HG02798 (cell line): ENCODE measurements around the gene CHST9.
"Not testable (repeated sequence)": the region's sequence is repeated elsewhere in the genome, so short reads cannot be mapped to it uniquely, and the experiment has no call there.

ENCODE experiments used
- ATAC-seq: cut with Tn5 transposase; IDR thresholded peaks from one replicate; pipeline ENCODE4 v1.9.1; 2021; ENCODE audit warnings: mild to moderate bottlenecking; ENCODE audit not compliant: unreplicated experiment, poor library complexity

The CHST9 gene

DNA sequence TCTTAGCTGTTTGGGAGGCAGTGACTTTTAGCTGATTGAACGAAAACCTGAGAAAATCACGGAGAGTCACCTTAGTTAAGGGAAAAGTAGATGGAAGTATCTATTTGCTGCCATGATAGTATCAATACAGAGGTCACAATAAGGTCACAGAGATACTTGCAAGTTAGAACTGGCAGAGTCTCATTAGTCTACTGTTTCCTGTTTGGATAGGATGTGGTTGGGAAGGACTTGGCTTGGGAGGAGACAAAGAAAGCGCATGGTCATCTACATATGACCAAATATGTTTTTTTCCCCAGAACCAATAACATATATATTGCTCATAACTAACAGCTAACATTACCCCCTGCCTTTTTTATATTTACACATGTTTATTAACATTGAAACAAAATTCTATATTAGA, 241.2 kb downstream of the CHST9 start:
- ATAC-seq: no peak

DNA sequence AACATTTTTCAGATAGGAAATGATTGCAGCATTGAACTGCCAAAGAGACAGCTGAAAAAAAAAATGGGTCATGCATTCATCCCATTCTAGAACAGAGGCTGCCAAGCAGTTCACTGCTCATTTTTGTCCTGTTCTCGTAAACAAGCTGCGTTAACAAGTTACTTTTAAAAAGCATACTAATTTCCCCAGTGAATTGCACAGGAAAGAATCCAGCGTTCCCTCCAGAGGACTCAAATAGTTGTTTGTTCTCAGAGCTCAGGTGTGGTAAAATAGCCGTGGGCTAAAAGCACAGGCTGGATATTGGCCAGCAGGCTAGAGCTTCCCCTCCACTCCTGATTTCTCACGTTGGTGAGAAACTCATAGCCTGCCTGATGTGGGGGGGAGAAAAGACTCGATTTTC, 243.5 kb downstream of the CHST9 start:
- no peak for ATAC-seq

DNA sequence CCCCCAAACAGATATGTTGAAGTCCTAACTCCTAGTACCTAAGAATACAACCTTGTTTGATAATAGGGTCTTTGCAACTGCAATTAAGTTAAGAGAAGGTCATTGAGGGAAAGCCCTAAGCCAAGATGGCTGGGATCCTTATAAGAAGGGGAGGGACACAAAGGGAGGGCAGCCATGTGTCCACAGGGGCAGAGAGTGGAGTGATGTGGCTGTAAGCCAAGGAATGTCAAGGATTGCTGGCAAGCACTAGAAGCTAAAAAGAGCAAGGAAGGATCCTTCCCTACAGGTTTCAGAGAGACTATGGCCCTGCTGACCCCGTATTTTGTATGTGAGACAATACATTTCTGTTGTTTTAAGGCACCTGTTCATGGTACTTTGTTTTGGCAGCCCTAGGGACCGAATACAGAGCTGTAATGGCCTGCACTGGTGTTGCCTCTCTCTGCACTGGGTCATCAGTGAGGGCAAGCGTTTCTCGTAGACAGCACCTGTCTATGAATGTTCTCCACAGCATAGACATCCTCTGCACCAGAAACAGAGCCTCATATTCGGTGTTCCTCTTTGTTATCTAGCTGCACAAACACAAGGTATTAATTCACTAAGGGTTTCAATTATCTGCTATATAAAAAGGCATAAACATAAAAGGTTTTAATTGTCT, 244.2 kb downstream of the CHST9 start:
- ATAC-seq: no peak

DNA sequence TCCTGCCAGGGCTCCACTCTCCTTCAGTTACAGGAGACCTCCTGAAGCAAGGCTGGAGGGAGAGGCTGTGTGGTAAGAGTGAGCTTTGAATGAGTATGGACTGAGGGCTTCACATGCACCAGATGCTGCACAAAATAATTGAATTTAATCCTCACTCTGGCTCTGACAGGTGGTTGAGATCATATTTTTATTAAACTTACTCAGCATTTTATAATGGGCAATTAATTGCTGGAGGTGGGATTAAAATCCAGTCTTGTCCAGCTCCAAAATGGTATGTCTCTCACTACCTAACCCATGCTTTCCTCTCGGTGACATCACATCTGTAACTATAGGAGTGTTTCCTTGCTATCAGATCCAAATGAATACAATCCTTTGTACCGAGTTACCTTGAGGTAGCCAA, 253.4 kb downstream of the CHST9 start:
- no peak for ATAC-seq

DNA sequence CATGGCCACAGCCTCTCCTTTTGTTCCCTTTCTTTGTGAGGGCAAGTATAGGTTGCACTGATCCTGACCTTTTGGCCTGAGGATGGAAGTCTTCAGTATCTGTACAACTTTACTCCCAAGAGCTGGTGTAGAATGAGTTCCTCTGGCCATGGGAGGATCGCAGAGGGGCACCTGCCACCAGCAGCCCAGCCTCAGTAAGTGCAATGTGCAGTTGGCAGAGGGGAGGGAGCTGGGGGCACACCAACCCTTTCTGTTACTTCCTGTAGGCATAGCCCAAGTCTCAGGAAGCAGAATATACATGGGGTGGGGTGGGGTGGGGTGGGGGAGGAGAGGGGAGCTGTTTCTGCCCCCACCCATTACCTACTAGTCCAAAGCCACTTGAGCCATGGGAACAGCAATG, 254.5 kb downstream of the CHST9 start:
- ATAC-seq: no peak

DNA sequence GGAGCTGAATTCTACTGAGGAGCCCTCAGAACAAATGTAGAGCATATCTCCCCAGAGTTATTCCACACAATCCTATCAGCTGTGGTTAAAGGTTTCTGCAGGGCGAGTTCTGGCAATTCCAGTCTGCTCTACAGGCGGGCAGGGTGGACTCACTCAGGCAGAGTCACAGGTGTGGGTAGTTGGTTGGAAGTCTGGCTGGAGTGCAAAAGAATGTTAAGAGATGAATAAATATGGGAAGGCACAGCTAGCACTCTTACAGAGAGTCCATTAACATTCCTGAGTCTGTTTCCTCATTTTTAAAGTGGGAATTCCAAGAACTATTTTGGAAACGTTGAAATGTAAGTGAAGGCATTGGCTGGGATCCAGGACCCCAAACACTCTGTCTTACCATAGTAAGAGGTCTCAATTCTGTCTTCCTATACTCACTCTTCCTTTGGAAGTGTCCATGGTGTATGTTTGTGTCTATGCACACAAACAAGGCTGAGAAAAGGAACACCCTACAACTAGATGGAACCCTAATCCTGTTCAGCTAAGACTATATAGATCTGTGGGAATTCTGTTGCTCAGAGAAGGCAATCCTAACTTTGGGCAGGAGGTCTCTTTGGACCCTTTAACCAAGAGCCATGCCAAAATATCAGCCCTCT, 256.3 kb downstream of the CHST9 start:
- no peak for ATAC-seq

DNA sequence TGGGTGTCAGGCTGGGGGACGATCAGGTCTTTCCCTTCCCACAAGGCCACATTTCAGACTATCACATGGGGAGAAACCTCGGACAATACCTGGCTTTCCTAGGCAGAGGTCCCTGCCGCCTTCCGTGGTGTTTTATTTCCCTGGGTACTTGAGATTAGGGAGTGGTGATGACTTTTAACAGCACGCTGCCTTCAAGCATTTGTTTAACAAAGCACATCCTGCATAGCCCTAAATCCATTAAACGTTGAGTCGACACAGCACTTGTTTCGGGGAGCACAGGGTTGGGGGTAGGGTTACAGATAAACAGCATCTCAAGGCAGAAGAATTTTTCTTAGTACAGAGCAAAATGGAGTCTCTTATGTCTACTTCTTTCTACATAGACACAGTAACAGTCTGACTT, 257.3 kb downstream of the CHST9 start:
- not testable (repeated sequence) for ATAC-seq

DNA sequence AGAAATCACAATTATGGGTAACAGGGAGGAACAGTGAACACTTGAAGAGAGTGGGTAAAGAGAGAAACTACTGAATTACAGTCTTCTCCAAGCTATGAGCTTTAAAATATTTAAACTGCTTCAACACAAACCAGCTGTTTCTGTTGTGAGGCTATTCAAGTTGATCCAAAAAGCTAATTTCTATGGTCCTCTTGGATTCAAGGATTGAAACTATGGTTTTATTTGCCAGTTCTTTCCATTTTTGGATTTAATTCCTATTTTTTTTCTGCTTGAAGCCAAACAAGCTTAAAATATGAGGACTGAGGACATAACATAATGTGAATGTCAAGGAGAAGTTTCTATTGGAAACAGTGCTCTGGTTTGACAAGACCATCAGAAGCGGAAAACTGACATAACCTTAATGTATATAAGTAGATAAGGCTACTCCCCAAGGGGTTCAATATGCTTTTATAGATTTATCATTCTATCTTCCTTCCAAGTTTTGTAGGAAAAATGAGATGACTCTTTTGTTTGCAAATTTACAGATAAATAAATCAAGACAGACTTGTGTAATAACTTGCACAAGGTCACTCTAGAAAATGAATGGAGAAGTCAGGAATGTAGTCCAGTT, 258.9 kb downstream of the CHST9 start:
- ATAC-seq: no peak

DNA sequence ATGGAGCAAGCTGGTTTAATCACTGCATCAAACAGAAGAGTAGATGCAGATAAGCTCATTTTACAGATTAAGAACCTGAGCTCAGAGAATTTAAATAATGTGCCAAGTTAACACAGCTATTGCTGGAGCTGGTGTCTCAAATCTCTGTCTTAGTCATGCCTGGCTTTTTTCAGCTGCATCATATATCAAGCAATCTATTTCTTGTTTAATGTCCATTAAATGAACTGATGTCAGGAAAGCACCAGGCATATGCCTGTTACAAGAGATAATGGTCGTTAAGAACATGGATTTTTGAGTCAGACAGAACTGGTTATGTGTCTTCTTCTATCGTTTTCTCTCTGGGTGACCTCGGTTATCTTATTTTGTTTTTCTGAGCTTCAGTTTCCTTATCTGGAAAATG, 259.8 kb downstream of the CHST9 start:
- no peak for ATAC-seq

DNA sequence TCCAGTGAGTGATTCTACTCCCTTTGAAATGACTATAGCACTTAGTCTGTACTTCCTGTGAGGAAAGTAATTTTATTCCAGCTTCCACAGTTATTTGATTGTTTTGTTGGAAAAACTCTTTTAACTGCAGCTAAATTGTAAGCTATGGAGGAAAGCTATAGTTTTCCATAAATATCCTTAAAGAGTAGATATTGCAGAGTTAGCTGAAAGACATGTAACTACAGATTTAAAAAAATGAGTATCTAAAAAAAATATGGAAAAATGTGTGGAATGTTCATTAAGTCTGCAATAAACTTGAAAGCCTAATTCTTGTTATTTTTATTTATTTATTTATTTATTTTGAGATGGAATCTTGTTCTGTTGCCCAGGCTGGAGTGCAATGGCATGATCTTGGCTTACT, 262.8 kb downstream of the CHST9 start:
- ATAC-seq: no peak

DNA sequence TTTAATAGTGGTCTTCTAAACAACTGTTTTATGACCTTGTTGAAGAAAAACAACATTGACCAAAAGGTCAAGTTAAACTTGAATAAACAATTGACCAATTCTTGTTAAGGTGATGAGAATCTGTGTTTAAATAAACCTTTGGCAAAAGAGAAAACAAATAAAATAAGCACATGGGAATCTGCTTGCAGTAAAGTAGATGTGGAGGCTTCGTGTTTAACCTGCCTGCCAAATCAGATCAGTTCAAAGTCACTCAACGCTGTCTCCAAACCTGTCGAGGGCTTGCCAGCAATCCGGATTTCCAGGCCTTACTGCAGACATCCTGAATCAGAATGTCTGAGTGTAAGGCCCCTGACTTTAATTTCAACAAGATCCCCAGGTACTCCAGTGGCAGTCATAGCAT, 264.5 kb downstream of the CHST9 start:
- ATAC-seq: no peak

DNA sequence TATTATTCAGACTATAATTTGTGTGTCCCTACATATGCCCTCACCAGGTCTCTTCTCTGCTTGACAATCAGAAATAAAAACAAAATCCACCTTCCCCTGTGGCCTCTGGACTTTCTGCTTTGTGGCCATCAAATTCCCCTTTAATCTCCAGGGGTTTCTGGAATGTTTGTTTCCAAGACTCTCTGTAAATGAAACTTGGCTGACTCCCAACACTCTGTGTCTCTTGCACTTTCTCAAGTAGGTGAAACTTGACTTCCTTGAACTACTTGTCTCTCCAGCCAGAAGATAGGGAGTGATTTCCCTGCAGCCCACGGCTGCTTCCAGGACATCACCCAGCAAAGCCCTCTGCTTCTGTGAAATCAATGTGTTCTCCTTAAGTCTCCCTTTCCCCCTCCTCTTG, 265.5 kb downstream of the CHST9 start:
- ATAC-seq: no peak

DNA sequence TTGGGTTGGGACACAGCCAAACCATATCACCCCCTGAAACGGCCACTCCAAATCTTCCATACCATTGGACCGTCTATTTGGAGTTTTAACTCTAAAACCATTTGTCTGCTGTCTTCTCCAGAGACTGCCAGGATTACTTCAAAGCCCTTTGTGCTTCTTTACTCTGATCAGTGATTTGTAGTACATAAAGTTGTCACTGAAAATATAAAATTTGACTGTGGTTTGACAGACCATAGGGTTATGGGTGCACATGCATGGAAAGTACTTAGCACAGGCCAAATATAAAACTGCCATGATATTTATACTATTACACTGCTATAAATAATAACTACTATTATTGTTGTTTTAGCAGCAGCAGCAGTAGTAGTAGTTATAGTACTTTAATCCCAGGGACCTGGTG, 265.9 kb downstream of the CHST9 start:
- ATAC-seq: no peak

DNA sequence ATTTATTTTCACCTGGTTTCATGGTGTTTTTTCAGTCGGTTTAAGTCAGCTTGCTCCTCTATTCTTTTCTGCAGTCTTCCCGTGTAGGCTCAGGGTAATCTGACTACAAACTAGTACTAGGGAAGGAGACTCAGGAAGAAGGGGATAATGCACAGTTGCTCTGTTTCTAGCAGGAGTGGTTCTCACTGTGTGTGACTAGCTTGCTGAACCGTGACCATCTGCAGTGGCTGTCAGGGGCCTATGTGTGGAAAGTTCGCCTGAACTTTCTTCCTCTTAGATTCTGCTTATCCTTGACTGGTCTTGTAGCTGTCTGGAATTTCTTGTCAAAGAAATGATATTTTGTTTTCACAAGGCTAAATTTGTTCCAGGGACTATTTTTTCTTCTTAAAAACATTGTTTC, 273.3 kb downstream of the CHST9 start:
- ATAC-seq: no peak

DNA sequence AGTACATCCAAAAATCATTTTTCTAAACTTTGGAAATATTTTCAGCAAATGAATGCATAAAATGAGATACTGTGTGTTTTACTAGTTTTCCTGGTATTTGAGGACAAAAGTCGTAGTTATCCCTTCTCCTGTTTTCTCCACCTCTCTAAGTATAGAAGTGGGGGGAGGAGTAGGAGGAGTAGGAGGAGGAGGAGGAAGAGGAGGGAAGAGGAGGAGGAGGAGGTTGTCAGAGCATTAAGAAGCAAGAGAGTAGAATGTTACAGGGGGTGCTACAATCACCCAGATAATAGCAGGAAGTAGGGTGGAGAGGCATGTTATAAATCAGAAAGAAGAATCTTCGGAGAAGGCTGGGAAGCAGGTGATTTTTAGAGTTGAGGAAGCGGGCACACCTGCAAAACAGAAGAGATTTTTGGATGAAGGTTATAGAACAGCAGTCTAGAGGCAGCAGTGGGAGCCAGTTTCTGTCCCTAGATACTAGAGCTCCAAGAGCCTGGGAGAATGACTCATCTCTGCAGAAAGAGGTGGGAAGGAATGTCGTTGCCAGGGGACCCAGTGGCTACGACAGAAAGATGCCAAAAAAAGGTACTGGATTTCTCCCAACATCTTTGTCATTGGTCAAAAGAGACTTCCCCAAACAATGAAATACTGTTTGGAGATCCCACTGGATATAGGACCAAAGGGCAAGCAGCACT, 275.4 kb downstream of the CHST9 start:
- no peak for ATAC-seq

DNA sequence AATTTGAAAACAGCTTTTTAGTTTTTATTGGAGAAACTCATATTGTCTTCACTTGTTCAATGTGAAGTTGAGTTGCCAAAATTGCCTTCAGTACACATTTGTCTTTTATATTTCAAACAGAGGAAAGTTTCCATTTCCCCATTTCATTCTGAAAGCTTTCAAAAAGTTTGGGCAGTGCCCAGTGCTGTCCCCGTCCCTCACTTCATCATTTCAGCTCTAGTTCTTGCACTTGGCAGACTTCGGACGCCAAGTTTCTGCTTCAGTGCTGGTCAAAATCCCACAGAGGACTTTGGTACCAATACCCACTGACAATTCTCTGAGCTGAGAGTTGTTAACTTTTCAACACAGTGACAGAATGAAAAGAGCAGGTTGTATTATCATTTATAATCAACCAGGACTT, 276.2 kb downstream of the CHST9 start:
- no peak for ATAC-seq

DNA sequence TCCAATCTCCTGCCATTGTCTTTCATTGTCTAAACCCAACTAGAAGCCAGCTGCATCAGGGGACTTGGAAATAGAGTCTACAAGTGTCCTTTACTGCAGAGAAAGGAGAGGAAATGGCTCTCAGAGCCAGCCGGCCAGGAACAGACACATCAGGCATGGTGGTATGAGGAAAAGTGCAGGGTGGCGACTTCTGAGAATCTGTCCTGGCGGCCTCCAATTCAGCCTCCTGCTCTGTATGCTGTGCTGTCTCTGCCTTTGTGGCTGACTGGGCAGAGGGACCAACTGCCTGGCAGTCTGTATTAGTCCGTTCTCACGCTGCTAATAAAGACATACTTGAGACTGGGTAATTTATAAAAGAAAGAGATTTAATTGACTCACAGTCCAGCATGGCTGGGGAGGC, 282.8 kb downstream of the CHST9 start:
- ATAC-seq: no peak

DNA sequence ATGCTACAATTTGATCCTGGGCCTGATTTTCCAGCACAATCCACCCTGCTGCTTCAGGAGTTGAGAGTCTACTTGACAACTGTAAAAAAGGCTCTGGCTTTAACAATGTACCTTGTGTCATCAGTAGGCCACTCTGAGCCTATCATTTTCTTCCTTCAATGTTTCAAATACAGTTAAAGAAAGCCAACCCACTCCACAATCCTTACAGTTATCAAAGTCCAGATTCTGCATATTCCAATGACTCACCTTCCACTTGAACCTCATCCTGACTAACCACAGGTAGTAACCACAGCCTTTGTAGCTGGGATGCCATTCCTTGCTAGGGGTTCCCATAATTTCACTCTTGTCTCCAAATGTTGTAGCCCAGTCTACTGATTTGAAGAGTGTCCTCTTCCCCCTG, 284.1 kb downstream of the CHST9 start:
- no peak for ATAC-seq

DNA sequence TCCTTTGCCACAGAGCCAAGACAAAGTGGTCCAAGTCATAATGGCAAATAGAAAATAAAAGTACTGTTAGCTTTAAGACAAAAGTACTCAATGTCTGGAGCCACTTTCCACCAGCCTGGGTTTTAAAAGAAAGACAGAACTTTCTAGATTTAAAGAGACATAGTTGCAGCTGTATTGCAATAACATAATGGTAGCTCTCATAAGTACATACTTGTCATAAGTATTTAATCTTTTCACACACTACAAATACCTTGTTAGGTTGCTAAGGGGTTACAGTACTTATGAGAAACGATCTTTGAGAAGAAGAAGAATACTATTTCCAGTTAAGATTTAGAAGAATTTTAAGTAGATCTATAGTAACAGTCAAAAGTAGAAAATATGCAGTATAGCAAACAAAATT, 290.7 kb downstream of the CHST9 start:
- ATAC-seq: no peak

DNA sequence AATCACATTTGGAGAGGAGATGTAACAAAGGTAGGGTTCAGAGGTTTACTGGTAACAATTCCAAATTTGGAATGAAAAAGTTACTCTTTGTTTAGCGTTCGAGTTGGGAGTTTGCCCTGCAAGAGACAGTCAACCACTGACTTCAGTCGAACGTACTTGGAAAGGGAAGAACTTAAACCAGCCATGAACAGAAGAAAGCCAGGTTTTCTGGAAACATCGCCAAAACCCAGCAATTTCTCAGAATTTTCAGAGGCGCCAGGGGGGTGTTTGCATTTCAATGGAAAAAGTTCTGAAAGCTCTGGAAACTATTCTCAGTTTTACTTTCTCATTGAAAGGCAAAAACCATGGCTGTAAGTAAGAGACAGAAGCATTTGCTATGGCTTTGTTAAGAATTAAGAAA, 291.1 kb downstream of the CHST9 start:
- no peak for ATAC-seq

DNA sequence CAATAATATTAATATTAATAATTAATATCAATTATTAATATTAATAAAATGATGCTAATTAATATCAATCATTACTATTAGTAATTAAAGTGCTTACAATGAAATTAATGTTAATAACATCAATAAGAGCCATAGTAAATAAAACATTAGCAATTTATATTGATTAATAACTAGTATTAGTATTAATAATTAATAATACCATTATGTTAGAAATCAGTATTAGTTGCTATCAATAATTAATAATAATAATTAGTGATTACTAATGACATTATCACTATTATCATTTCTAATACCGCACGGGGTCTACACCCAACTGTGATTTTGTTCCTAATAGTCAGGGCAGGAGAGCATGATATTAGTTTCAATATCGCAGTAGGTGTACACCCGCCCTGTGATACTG, 296.8 kb downstream of the CHST9 start:
- no peak for ATAC-seq
